ACC112 (cell line): Measurements from ENCODE around the gene KLK8.
"Not testable (repeated sequence)": the region's sequence is repeated elsewhere in the genome, so short reads cannot be mapped to it uniquely, and the experiment has no call there.

Experiments
- H2AFZ ChIP-seq: fragments of 200-600 bp; sonication (generic); one replicate; pipeline ENCODE4 v1.6.0; 2017; ENCODE audit warnings: antibody characterized with exemption, low read length; ENCODE audit not compliant: unreplicated experiment
- H3K27ac ChIP-seq: fragments of 200-600 bp; sonication (generic); 2 replicates; pipeline ENCODE4 v1.5.1; 2014; ENCODE audit warnings: low read depth, mild to moderate bottlenecking, antibody characterized with exemption, low read length, moderate library complexity
- H3K27me3 ChIP-seq: fragments of 200-600 bp; sonication (generic); 2 replicates; pipeline ENCODE4 v1.6.1; 2014; ENCODE audit warnings: mild to moderate bottlenecking, antibody characterized with exemption, low read length, moderate library complexity, mixed read lengths; ENCODE audit not compliant: insufficient read depth
- H3K36me3 ChIP-seq: fragments of 200-600 bp; sonication (generic); 2 replicates; pipeline ENCODE4 v1.6.1; 2016; ENCODE audit warnings: mild to moderate bottlenecking, antibody characterized with exemption, low read length, moderate library complexity, mixed read lengths; ENCODE audit not compliant: insufficient read depth
- H3K4me1 ChIP-seq: fragments of 200-600 bp; sonication (generic); one replicate; pipeline ENCODE4 v1.6.1; 2016; ENCODE audit warnings: low read length, mixed read lengths; ENCODE audit not compliant: insufficient read depth, unreplicated experiment, control insufficient read depth
- H3K4me3 ChIP-seq: fragments of 200-600 bp; sonication (generic); 2 replicates; pipeline ENCODE4 v1.5.1; 2014; ENCODE audit warnings: mild to moderate bottlenecking, low read depth, low read length
- H3K79me2 ChIP-seq: fragments of 200-600 bp; sonication (generic); one replicate; pipeline ENCODE4 v1.6.0; 2016; ENCODE audit warnings: low read length; ENCODE audit not compliant: control insufficient read depth, unreplicated experiment, insufficient read depth

Gene KLK8

GRCh38 chr19:50969810-50970209 is 31.6 kb downstream of the KLK8 start:
- H3K79me2 ChIP-seq, H3K27ac ChIP-seq, H3K4me1 ChIP-seq, H2AFZ ChIP-seq, H3K27me3 ChIP-seq, H3K36me3 ChIP-seq, H3K4me3 ChIP-seq: not testable (repeated sequence)

- Histone ChIP-seq H3K27me3 (peaks cover 9% of the 10 kb centered on the region; the same call in 1 of the 2 replicates), H3K4me1 (no peaks in the 10 kb centered on the region), H3K4me3 (no peak within 1 kb of the TSS), H3K36me3 (no peaks in the 10 kb centered on the region), H2AFZ (no peak within 1 kb of the TSS), H3K27ac (no peak within 1 kb of the TSS), H3K79me2 (no peaks in the 10 kb centered on the region)
Measured at GRCh38 chr19:50969413-50969760, 32.0 kb downstream of the KLK8 start, which contains the start of gene KLK6. Gene KLK6 (minus strand): TSS chr19:50969591. CDS start chr19:50968104, 1,487 bp downstream.

GRCh38 chr19:50968716-50969412 is 32.5 kb downstream of the KLK8 start:
- Histone ChIP-seq H2AFZ (no peak overlapping the region), H3K27me3 (peaks cover 9% of the 10 kb centered on the region; the same call in 1 of the 2 replicates)

GRCh38 chr19:50967929-50968715 is 33.3 kb downstream of the KLK8 start:
- H3K4me3 ChIP-seq = no peak overlapping the region
- no peaks in the 10 kb centered on the region for H3K79me2 ChIP-seq
- H2AFZ ChIP-seq = no peak overlapping the region
- no peaks in the 10 kb centered on the region for H3K36me3 ChIP-seq
- H3K27ac ChIP-seq = no peak overlapping the region
- H3K27me3 ChIP-seq = peaks cover 9% of the 10 kb centered on the region; the same call in 1 of the 2 replicates
- H3K4me1 ChIP-seq = no peaks in the 10 kb centered on the region

More at GRCh38 chr19:50968716-50969412, 32.5 kb downstream of the KLK8 start:
- Histone ChIP-seq H3K36me3 (no peaks in the 10 kb centered on the region), H3K79me2 (no peaks in the 10 kb centered on the region), H3K4me1 (no peaks in the 10 kb centered on the region), H3K4me3 (no peak overlapping the region), H3K27ac (no peak overlapping the region)

GRCh38 chr19:50964266-50964665 is 37.1 kb downstream of the KLK8 start:
- no peaks in the 10 kb centered on the region for H3K79me2 ChIP-seq
- H3K27ac ChIP-seq = no peak overlapping the region
- no peaks in the 10 kb centered on the region for H3K4me1 ChIP-seq
- H3K36me3 ChIP-seq = no peaks in the 10 kb centered on the region
- H2AFZ ChIP-seq = no peak overlapping the region
- H3K4me3 ChIP-seq = no peak overlapping the region
- peaks cover 7% of the 10 kb centered on the region; the same call in 1 of the 2 replicates for H3K27me3 ChIP-seq

- Histone ChIP-seq H3K36me3 (no peaks in the 10 kb centered on the region), H3K27ac (no peak overlapping the region), H3K27me3 (peaks cover 7% of the 10 kb centered on the region; the same call in 1 of the 2 replicates), H3K4me1 (no peaks in the 10 kb centered on the region), H3K4me3 (no peak overlapping the region), H2AFZ (no peak overlapping the region), H3K79me2 (no peaks in the 10 kb centered on the region)
Measured at GRCh38 chr19:50963381-50963780, 38.0 kb downstream of the KLK8 start.

- Histone ChIP-seq H3K27ac (no peak overlapping the region), H3K36me3 (no peaks in the 10 kb centered on the region), H3K79me2 (no peaks in the 10 kb centered on the region), H3K4me3 (no peak overlapping the region), H2AFZ (no peak overlapping the region), H3K27me3 (0 out of 2 replicates have a peak, but pooled peaks cover 7% of the 10 kb centered on the region), H3K4me1 (no peaks in the 10 kb centered on the region)
Measured at GRCh38 chr19:50962245-50962644, 39.2 kb downstream of the KLK8 start.

GRCh38 chr19:50959731-50960500 is 41.5 kb downstream of the KLK8 start:
- H3K36me3 ChIP-seq = no peaks in the 10 kb centered on the region
- no peaks in the 10 kb centered on the region for H3K79me2 ChIP-seq
- no peak overlapping the region for H3K4me3 ChIP-seq
- H3K4me1 ChIP-seq = no peaks in the 10 kb centered on the region
- peaks cover 4% of the 10 kb centered on the region; the same call in 1 of the 2 replicates for H3K27me3 ChIP-seq
- no peak overlapping the region for H3K27ac ChIP-seq
- no peak overlapping the region for H2AFZ ChIP-seq

- Histone ChIP-seq H3K4me3 (no peak overlapping the region), H3K4me1 (no peaks in the 10 kb centered on the region)
Measured at GRCh38 chr19:50957587-50957986, 43.8 kb downstream of the KLK8 start.

GRCh38 chr19:50952910-50953309 is 48.5 kb downstream of the KLK8 start, which contains the start of gene KLK5:
Gene KLK5 (minus strand): TSS chr19:50953038. CDS start chr19:50952657, 381 bp downstream.
- Histone ChIP-seq H3K79me2 (no peaks in the 10 kb centered on the region), H3K27ac (no peak within 1 kb of the TSS), H3K4me3 (no peak within 1 kb of the TSS), H3K27me3 (peaks cover 11% of the 10 kb centered on the region; the same call in 1 of the 2 replicates), H3K36me3 (no peaks in the 10 kb centered on the region), H2AFZ (no peak within 1 kb of the TSS), H3K4me1 (no peaks in the 10 kb centered on the region)

More at GRCh38 chr19:50957587-50957986, 43.8 kb downstream of the KLK8 start:
- Histone ChIP-seq H3K27me3 (peaks cover 9% of the 10 kb centered on the region; the same call in 1 of the 2 replicates), H2AFZ (no peak overlapping the region), H3K79me2 (no peaks in the 10 kb centered on the region), H3K27ac (no peak overlapping the region), H3K36me3 (no peaks in the 10 kb centered on the region)
